Neuronal stem cell (in vitro differentiated cells): ENCODE measurements around the gene TNIP1.

Experiments used
- DNase-seq: peaks from one replicate; pipeline ENCODE4 v3.0.0-alpha.2; 2013; ENCODE audit warnings: low spot score
- H2AFZ ChIP-seq: one replicate; pipeline ENCODE4 v1.6.1; 2013; ENCODE audit warnings: mild to moderate bottlenecking, low read length, inconsistent platforms
- H2AK5ac ChIP-seq: 2 replicates; pipeline ENCODE4 v1.6.1; 2013; ENCODE audit warnings: low read depth, mild to moderate bottlenecking, inconsistent platforms, low read length, moderate library complexity, mixed read lengths
- H2BK120ac ChIP-seq: 2 replicates; pipeline ENCODE4 v1.6.1; 2013; ENCODE audit warnings: low read depth, mild to moderate bottlenecking, inconsistent platforms, low read length, moderate library complexity, mixed read lengths
- H2BK12ac ChIP-seq: one replicate; pipeline ENCODE4 v1.6.1; 2013; ENCODE audit warnings: low read length, inconsistent platforms
- H2BK15ac ChIP-seq: 2 replicates; pipeline ENCODE4 v1.6.1; 2013; ENCODE audit warnings: mild to moderate bottlenecking, low read length, inconsistent platforms, mixed read lengths
- H2BK5ac ChIP-seq: one replicate; pipeline ENCODE4 v1.6.1; 2013; ENCODE audit warnings: inconsistent platforms, mild to moderate bottlenecking, low read length, moderate library complexity
- H3K14ac ChIP-seq: one replicate; pipeline ENCODE4 v1.6.1; 2013; ENCODE audit warnings: low read length, inconsistent platforms
- H3K18ac ChIP-seq: 2 replicates; pipeline ENCODE4 v1.6.1; 2013; ENCODE audit warnings: low read length, inconsistent platforms
- H3K23ac ChIP-seq: 2 replicates; pipeline ENCODE4 v1.6.1; 2013; ENCODE audit warnings: low read depth, mild to moderate bottlenecking, mixed read lengths, low read length, inconsistent platforms; ENCODE audit not compliant: poor library complexity
- H3K27ac ChIP-seq: replicated peaks from 3 replicates; pipeline ENCODE4 v1.5.1; 2013; ENCODE audit warnings: low read length, inconsistent platforms
- H3K27me3 ChIP-seq, 3 experiments: 2 replicates each; pipeline ENCODE4 v1.6.1; 2013; ENCODE audit warnings: low read length in 3 of 3, mild to moderate bottlenecking in 2 of 3, inconsistent platforms in 1 of 3, low read depth in 1 of 3, mixed read lengths in 1 of 3, moderate library complexity in 1 of 3; ENCODE audit not compliant: control insufficient read depth in 3 of 3, insufficient read depth in 3 of 3
- H3K36me3 ChIP-seq, 2 donors: replicated peaks in 1 of 2; 2 replicates each; pipeline ENCODE4 v1.6.1; 2013; ENCODE audit warnings: low read length in 2 of 2; ENCODE audit not compliant: control insufficient read depth in 2 of 2, insufficient read depth in 2 of 2
- H3K4ac ChIP-seq: 2 replicates; pipeline ENCODE4 v1.6.1; 2013; ENCODE audit warnings: inconsistent platforms, mild to moderate bottlenecking, low read length, moderate library complexity
- H3K4me1 ChIP-seq, 2 donors: 1 replicate in 1 of 2; 2 replicates in 1 of 2; pipeline ENCODE4 v1.6.1; 2013; ENCODE audit warnings: low read length in 2 of 2, low read depth in 1 of 2; ENCODE audit not compliant: control insufficient read depth in 2 of 2, insufficient read depth in 1 of 2
- H3K4me2 ChIP-seq: one replicate; pipeline ENCODE4 v1.6.1; 2013; ENCODE audit warnings: mild to moderate bottlenecking, low read length, inconsistent platforms; ENCODE audit not compliant: insufficient read depth, poor library complexity, severe bottlenecking
- H3K4me3 ChIP-seq, 2 donors: 2 replicates each; pipeline ENCODE4 v1.5.1; 2013; ENCODE audit warnings: low read length in 2 of 2, mild to moderate bottlenecking in 2 of 2, inconsistent platforms in 1 of 2, moderate library complexity in 1 of 2
- H3K79me1 ChIP-seq: one replicate; pipeline ENCODE4 v1.6.1; 2013; ENCODE audit warnings: low read depth, mild to moderate bottlenecking, inconsistent platforms, low read length, moderate library complexity
- H3K9ac ChIP-seq: one replicate; pipeline ENCODE4 v1.6.1; 2013; ENCODE audit warnings: mild to moderate bottlenecking, low read depth, low read length, inconsistent platforms; ENCODE audit not compliant: poor library complexity
- H3K9me3 ChIP-seq, 2 donors: replicated peaks in 1 of 2; 2 replicates each; pipeline versions ENCODE3 to v1.6.1; 2013; ENCODE audit warnings: low read length in 2 of 2, mild to moderate bottlenecking in 2 of 2, inconsistent platforms in 1 of 2, low read depth in 1 of 2, mixed read lengths in 1 of 2, moderate library complexity in 1 of 2; ENCODE audit not compliant: control insufficient read depth in 2 of 2, insufficient read depth in 1 of 2
- H4K8ac ChIP-seq: one replicate; pipeline ENCODE4 v1.6.1; 2013; ENCODE audit warnings: low read depth, mild to moderate bottlenecking, inconsistent platforms, low read length, moderate library complexity
- H4K91ac ChIP-seq: one replicate; pipeline ENCODE4 v1.6.1; 2013; ENCODE audit warnings: low read length, low read depth, mild to moderate bottlenecking, inconsistent platforms; ENCODE audit not compliant: poor library complexity
- WGBS, 2 donors: extraction: QIAGEN DNeasy Blood & Tissue Kit; methylation state at CpG; one replicate each; pipeline ENCODE4 v1.1.7; 2013; ENCODE audit warnings: missing lambda C conversion rate in 2 of 2, mixed read lengths in 1 of 2; ENCODE audit not compliant: insufficient read length in 2 of 2, insufficient replicate concordance in 1 of 2; ENCODE audit errors: extremely low coverage in 2 of 2; 5-methylcytosine and 5-hydroxymethylcytosine counted together

The TNIP1 gene

GRCh38 chr5:151105561-151105960 lies 24.7 kb upstream of the TNIP1 start:
- Histone ChIP-seq H2BK5ac (no peak overlapping the region), H4K91ac (no peak overlapping the region), H3K4me3 (no peak overlapping the region), H3K79me1 (no peaks in the 10 kb centered on the region), H2AK5ac (no peak overlapping the region), H2BK12ac (no peak overlapping the region), H3K36me3 (peaks cover 13 to 88% of the 10 kb centered on the region in 2 donors), H3K9ac (no peak overlapping the region), H3K27me3 (no peaks in the 10 kb centered on the region), H3K23ac (no peak overlapping the region), H3K27ac (no peak overlapping the region), H3K9me3 (no peaks in the 10 kb centered on the region), H2BK120ac (no peak overlapping the region), H2AFZ (no peak overlapping the region), H2BK15ac (no peak overlapping the region), H3K4me2 (no peak overlapping the region), H3K4ac (no peak overlapping the region), H4K8ac (no peak overlapping the region), H3K4me1 (no peaks in the 10 kb centered on the region), H3K14ac (no peak overlapping the region), H3K18ac (no peak overlapping the region)
- WGBS, 2 donors = no CpG with 5 or more reads among the region's 2 CpGs
- no peak for DNase-seq

GRCh38 chr5:151104795-151105194 lies 24.0 kb upstream of the TNIP1 start:
- H3K23ac ChIP-seq = no peak overlapping the region
- H3K9me3 ChIP-seq = no peaks in the 10 kb centered on the region
- H2AFZ ChIP-seq = no peak overlapping the region
- H2BK120ac ChIP-seq = no peak overlapping the region
- H2BK15ac ChIP-seq = no peak overlapping the region
- H2BK5ac ChIP-seq = no peak overlapping the region
- H3K9ac ChIP-seq = no peak overlapping the region
- H3K14ac ChIP-seq = no peak overlapping the region
- H4K8ac ChIP-seq = no peak overlapping the region
- no peak overlapping the region for H3K4me2 ChIP-seq
- H3K79me1 ChIP-seq = no peaks in the 10 kb centered on the region
- DNase-seq = no peak
- no peak overlapping the region for H3K4ac ChIP-seq
- H4K91ac ChIP-seq = no peak overlapping the region
- H3K27ac ChIP-seq = no peak overlapping the region
- H3K27me3 ChIP-seq = no peaks in the 10 kb centered on the region
- H3K4me3 ChIP-seq = no peak overlapping the region
- H3K4me1 ChIP-seq = no peaks in the 10 kb centered on the region
- H2BK12ac ChIP-seq = no peak overlapping the region
- peaks cover 14 to 83% of the 10 kb centered on the region in 2 donors for H3K36me3 ChIP-seq
- H3K18ac ChIP-seq = no peak overlapping the region
- WGBS, 2 donors = no CpG with 5 or more reads among the region's 5 CpGs
- no peak overlapping the region for H2AK5ac ChIP-seq

- H2AFZ ChIP-seq = no peak overlapping the region
- H3K36me3 ChIP-seq = peaks cover 5 to 53% of the 10 kb centered on the region in 2 donors
- H3K4me1 ChIP-seq = no peaks in the 10 kb centered on the region
- H2BK15ac ChIP-seq = no peak overlapping the region
- no peak overlapping the region for H3K27ac ChIP-seq
- no peak overlapping the region for H2BK5ac ChIP-seq
- H3K4me3 ChIP-seq = no peak overlapping the region
- H2BK120ac ChIP-seq = no peak overlapping the region
- WGBS, 2 donors = no CpG with 5 or more reads among the region's 4 CpGs
- no peak overlapping the region for H4K8ac ChIP-seq
- H3K79me1 ChIP-seq = no peaks in the 10 kb centered on the region
- no peak overlapping the region for H3K23ac ChIP-seq
- no peak overlapping the region for H4K91ac ChIP-seq
- no peak overlapping the region for H3K9ac ChIP-seq
- no peak overlapping the region for H2AK5ac ChIP-seq
- H3K14ac ChIP-seq = no peak overlapping the region
- no peaks in the 10 kb centered on the region for H3K9me3 ChIP-seq
- H3K27me3 ChIP-seq = no peaks in the 10 kb centered on the region
- H3K18ac ChIP-seq = peak overlapping the region; percentile 20
- DNase-seq = no peak
- no peak overlapping the region for H3K4me2 ChIP-seq
- no peak overlapping the region for H3K4ac ChIP-seq
- no peak overlapping the region for H2BK12ac ChIP-seq
These were observed 20.9 kb upstream of the TNIP1 start for GRCh38 chr5:151101746-151102145.

DNA sequence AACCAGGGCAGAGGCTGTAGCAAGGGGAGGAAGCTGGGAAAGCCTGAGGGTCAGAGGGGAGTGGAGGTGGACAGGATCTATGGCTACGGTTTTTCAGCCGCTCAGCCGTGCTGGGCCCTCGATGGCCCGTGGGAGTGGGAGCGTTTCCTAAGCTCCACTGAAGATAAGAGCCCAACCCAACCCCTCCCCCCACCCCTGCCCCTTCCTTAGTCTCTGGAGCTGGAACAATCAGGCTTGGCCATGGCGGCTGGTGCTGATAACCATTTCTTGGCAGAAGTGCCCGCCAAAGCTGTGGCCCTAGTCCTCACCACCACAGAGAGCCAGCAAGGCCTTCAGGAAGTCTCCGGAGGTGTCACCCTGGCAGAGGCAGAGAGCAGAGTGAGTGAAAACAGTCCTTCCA lies 20.3 kb upstream of the TNIP1 start:
- Histone ChIP-seq H3K36me3 (peaks cover 5 to 47% of the 10 kb centered on the region in 2 donors), H3K4ac (no peak overlapping the region), H2AK5ac (no peak overlapping the region), H2BK12ac (no peak overlapping the region), H2BK120ac (no peak overlapping the region), H3K27me3 (no peaks in the 10 kb centered on the region), H3K27ac (no peak overlapping the region), H3K18ac (no peak overlapping the region), H3K9ac (no peak overlapping the region), H3K23ac (no peak overlapping the region), H3K4me1 (no peaks in the 10 kb centered on the region), H3K4me2 (no peak overlapping the region), H2BK15ac (no peak overlapping the region), H2BK5ac (no peak overlapping the region), H4K91ac (no peak overlapping the region), H3K9me3 (no peaks in the 10 kb centered on the region), H3K79me1 (no peaks in the 10 kb centered on the region), H3K4me3 (no peak overlapping the region), H3K14ac (no peak overlapping the region), H2AFZ (no peak overlapping the region), H4K8ac (no peak overlapping the region)
- DNase-seq = no peak
- no CpG with 5 or more reads among the region's 9 CpGs for WGBS, 2 donors
